K562 (cell line): ENCODE results near the gene CDH2.

ENCODE experiments used
- CCNT2 ChIP-seq: IDR thresholded peaks from 2 replicates; pipeline ENCODE4 v1.6.1; 2011; ENCODE audit warnings: borderline replicate concordance, low read depth, mild to moderate bottlenecking, moderate library complexity, mixed read lengths, low read length; ENCODE audit not compliant: insufficient read length; ENCODE audit errors: extremely low read depth
- CEBPB ChIP-seq: fragments of 450-650 bp; IDR thresholded peaks from 2 replicates; pipeline ENCODE4 v1.6.1; 2016; ENCODE audit warnings: missing genetic modification characterization, missing compliant biosample characterization
- IRF2 ChIP-seq: sonication (generic); formaldehyde crosslinking; IDR thresholded peaks from 2 replicates; pipeline ENCODE4 v1.8.1; 2022; ENCODE audit warnings: mild to moderate bottlenecking, missing genetic modification reagents
- MLX ChIP-seq, 2 experiments: fragments of 450-650 bp in 1 of 2; sonication (generic) in 1 of 2; formaldehyde crosslinking; conservative IDR thresholded peaks; 2 replicates each; pipeline versions ENCODE4 v1.4.0 to v1.8.1; 2020 to 2022; ENCODE audit warnings: mild to moderate bottlenecking in 1 of 2, missing genetic modification reagents in 1 of 2
- MYBL2 ChIP-seq, 2 experiments: fragments of 450-650 bp in 1 of 2; sonication (generic) in 1 of 2; formaldehyde crosslinking in 1 of 2; IDR thresholded peaks; 2 replicates each; pipeline versions ENCODE4 v1.6.1 to v1.8.1; 2017 to 2022; ENCODE audit warnings: borderline replicate concordance in 1 of 2, inconsistent platforms in 1 of 2, low read depth in 1 of 2, mild to moderate bottlenecking in 1 of 2, missing genetic modification reagents in 1 of 2, moderate library complexity in 1 of 2
- NFE2 ChIP-seq: IDR thresholded peaks from 2 replicates; pipeline ENCODE4 v1.6.1; 2014; ENCODE audit warnings: antibody characterized with exemption, low read depth
- ZNF140 ChIP-seq: fragments of 250-450 bp; sonication (Bioruptor Pico); IDR thresholded peaks from 2 replicates; pipeline ENCODE4 v1.8.0; 2021; ENCODE audit warnings: moderate library complexity, mild to moderate bottlenecking, inconsistent platforms
- ZNF224 ChIP-seq: sonication (generic); formaldehyde crosslinking; IDR thresholded peaks from 2 replicates; pipeline ENCODE4 v1.8.0; 2022; ENCODE audit warnings: mild to moderate bottlenecking, missing genetic modification reagents
- ZZZ3 ChIP-seq: fragments of 450-650 bp; IDR thresholded peaks from 2 replicates; pipeline ENCODE4 v1.6.1; 2016; ENCODE audit warnings: antibody characterized with exemption, mild to moderate bottlenecking, moderate library complexity
- TF ChIP-seq, protein P1 (sequence below), 3 experiments: IDR thresholded peaks in 2 of 3; conservative IDR thresholded peaks in 1 of 3; 2 replicates each; pipeline ENCODE4 v1.5.1; 2011 to 2012; ENCODE audit warnings: low read length in 3 of 3, mild to moderate bottlenecking in 3 of 3, control low read depth in 2 of 3, improper control_type of control experiment in 1 of 3, inconsistent platforms in 1 of 3, low read depth in 1 of 3, mixed read lengths in 1 of 3, moderate library complexity in 1 of 3; ENCODE audit not compliant: insufficient read depth in 2 of 3
- TF ChIP-seq, protein P2 (sequence below): sonication (generic); formaldehyde crosslinking; IDR thresholded peaks from 2 replicates; pipeline ENCODE4 v1.8.1; 2022; ENCODE audit warnings: missing genetic modification reagents
- TF ChIP-seq, protein P3 (sequence below): fragments of 450-650 bp; formaldehyde crosslinking; IDR thresholded peaks from 2 replicates; pipeline ENCODE4 v1.4.0; 2020; ENCODE audit warnings: mild to moderate bottlenecking, mixed read lengths

GRCh38 chr18:28168725-28169124, 8.2 kb downstream of the CDH2 start:
- TF ChIP-seq ZNF140 (CRISPR knock-in tag) (no peak), MYBL2 (IDR thresholded peaks at IDR 0.05; ENCODE audit: low read depth) (no peak), MYBL2 (CRISPR knock-in tag; IDR thresholded peaks at IDR 0.05; ENCODE audit: borderline replicate concordance) (no peak), NFE2 (no peak), CEBPB (tag) (no peak), ZNF224 (CRISPR knock-in tag) (no peak), ZZZ3 (no peak), MLX (CRISPR knock-in tag; conservative IDR thresholded peaks at IDR 0.05) (no peak), IRF2 (CRISPR knock-in tag) (no peak), CCNT2 (no peak)
- TF ChIP-seq, protein P1, sequence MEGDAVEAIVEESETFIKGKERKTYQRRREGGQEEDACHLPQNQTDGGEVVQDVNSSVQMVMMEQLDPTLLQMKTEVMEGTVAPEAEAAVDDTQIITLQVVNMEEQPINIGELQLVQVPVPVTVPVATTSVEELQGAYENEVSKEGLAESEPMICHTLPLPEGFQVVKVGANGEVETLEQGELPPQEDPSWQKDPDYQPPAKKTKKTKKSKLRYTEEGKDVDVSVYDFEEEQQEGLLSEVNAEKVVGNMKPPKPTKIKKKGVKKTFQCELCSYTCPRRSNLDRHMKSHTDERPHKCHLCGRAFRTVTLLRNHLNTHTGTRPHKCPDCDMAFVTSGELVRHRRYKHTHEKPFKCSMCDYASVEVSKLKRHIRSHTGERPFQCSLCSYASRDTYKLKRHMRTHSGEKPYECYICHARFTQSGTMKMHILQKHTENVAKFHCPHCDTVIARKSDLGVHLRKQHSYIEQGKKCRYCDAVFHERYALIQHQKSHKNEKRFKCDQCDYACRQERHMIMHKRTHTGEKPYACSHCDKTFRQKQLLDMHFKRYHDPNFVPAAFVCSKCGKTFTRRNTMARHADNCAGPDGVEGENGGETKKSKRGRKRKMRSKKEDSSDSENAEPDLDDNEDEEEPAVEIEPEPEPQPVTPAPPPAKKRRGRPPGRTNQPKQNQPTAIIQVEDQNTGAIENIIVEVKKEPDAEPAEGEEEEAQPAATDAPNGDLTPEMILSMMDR (IDR thresholded peaks at IDR 0.05 in 2 of 3, conservative IDR thresholded peaks at IDR 0.05 in 1 of 3; ENCODE audit: insufficient read depth in 2 of 3, low read depth in 1 of 3, low read length in 3 of 3): no peak
- TF ChIP-seq, protein P2, sequence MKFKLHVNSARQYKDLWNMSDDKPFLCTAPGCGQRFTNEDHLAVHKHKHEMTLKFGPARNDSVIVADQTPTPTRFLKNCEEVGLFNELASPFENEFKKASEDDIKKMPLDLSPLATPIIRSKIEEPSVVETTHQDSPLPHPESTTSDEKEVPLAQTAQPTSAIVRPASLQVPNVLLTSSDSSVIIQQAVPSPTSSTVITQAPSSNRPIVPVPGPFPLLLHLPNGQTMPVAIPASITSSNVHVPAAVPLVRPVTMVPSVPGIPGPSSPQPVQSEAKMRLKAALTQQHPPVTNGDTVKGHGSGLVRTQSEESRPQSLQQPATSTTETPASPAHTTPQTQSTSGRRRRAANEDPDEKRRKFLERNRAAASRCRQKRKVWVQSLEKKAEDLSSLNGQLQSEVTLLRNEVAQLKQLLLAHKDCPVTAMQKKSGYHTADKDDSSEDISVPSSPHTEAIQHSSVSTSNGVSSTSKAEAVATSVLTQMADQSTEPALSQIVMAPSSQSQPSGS: no peak
- TF ChIP-seq, protein P3, sequence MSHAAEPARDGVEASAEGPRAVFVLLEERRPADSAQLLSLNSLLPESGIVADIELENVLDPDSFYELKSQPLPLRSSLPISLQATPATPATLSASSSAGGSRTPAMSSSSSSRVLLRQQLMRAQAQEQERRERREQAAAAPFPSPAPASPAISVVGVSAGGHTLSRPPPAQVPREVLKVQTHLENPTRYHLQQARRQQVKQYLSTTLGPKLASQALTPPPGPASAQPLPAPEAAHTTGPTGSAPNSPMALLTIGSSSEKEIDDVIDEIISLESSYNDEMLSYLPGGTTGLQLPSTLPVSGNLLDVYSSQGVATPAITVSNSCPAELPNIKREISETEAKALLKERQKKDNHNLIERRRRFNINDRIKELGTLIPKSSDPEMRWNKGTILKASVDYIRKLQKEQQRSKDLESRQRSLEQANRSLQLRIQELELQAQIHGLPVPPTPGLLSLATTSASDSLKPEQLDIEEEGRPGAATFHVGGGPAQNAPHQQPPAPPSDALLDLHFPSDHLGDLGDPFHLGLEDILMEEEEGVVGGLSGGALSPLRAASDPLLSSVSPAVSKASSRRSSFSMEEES (CRISPR knock-in tag): no peak
